Breast epithelium (tissue), 4 donors: Measurements from ENCODE around the gene CARM1. TPM values are rescaled to one million over a fixed set of nuclear protein-coding genes. Genes with fewer than 3 reads are reported as not detected.
"Not testable (repeated sequence)": the region's sequence is repeated elsewhere in the genome, so short reads cannot be mapped to it uniquely, and the experiment has no call there.

Source experiments
- DNase-seq, 2 donors: peaks; one replicate each; pipeline ENCODE4 v3.0.0-alpha.2; 2019; ENCODE audit warnings: low spot score in 2 of 2
- H3K27ac ChIP-seq, 2 donors: fragments of 200-600 bp; sonication (generic) in 1 of 2; one replicate each; pipeline ENCODE4 v1.5.1; 2016 to 2019; ENCODE audit warnings: mild to moderate bottlenecking in 1 of 2
- H3K27me3 ChIP-seq, 2 donors: fragments of 200-600 bp; sonication (generic) in 1 of 2; one replicate each; pipeline versions ENCODE4 v1.5.1 to v1.6.0; 2017 to 2019; ENCODE audit warnings: control low read depth in 1 of 2, mild to moderate bottlenecking in 1 of 2
- H3K36me3 ChIP-seq: fragments of 200-600 bp; one replicate; pipeline ENCODE4 v1.5.1; 2019
- H3K4me1 ChIP-seq, 2 donors: fragments of 200-600 bp; sonication (generic); one replicate each; pipeline ENCODE4 v1.5.1; 2016 to 2019; ENCODE audit warnings: control low read depth in 1 of 2
- H3K4me3 ChIP-seq, 3 donors: fragments of 200-600 bp; sonication (generic); 1 replicate in 2 of 3; 2 replicates in 1 of 3; pipeline ENCODE4 v1.5.1; 2016 to 2019; ENCODE audit warnings: mild to moderate bottlenecking in 3 of 3, moderate library complexity in 2 of 3
- H3K9me3 ChIP-seq, 2 donors: fragments of 200-600 bp; sonication (generic) in 1 of 2; one replicate each; pipeline ENCODE4 v1.5.1; 2016 to 2019; ENCODE audit warnings: control low read depth in 1 of 2
- POLR2A ChIP-seq: fragments of 450-650 bp; IDR thresholded peaks from one replicate; pipeline ENCODE4 v1.6.1; 2016; ENCODE audit warnings: antibody characterized with exemption, mild to moderate bottlenecking, moderate library complexity
- POLR2AphosphoS5 ChIP-seq, 3 donors: sonication (generic); formaldehyde crosslinking; IDR thresholded peaks; one replicate each; pipeline ENCODE4 v1.6.1; 2017; ENCODE audit warnings: antibody characterized with exemption in 3 of 3
- intact Hi-C: fragments of 100-400 bp; cut with DNase I; formaldehyde crosslinking; loops from one replicate; pipeline ENCODE4 v1.15.1; 2023; ENCODE audit warnings: low total_unique reads
- total RNA-seq, 3 donors: library from RNA; depleted of rRNA; stranded (reverse); fragments of >200 nt; gene quantifications; one replicate each; pipeline ENCODE4 v1.1.0, GENCODE V29; 2016
- TF ChIP-seq, protein P1 (sequence below), 3 donors: fragments of 450-650 bp; IDR thresholded peaks; one replicate each; pipeline ENCODE4 v1.5.1; 2016 to 2017; ENCODE audit warnings: antibody characterized with exemption in 3 of 3, mild to moderate bottlenecking in 3 of 3, moderate library complexity in 3 of 3

CARM1 gene
- total RNA-seq, 3 donors from 2014 or later: 11.6 to 17.3 (median 17.0) TPM

DNA sequence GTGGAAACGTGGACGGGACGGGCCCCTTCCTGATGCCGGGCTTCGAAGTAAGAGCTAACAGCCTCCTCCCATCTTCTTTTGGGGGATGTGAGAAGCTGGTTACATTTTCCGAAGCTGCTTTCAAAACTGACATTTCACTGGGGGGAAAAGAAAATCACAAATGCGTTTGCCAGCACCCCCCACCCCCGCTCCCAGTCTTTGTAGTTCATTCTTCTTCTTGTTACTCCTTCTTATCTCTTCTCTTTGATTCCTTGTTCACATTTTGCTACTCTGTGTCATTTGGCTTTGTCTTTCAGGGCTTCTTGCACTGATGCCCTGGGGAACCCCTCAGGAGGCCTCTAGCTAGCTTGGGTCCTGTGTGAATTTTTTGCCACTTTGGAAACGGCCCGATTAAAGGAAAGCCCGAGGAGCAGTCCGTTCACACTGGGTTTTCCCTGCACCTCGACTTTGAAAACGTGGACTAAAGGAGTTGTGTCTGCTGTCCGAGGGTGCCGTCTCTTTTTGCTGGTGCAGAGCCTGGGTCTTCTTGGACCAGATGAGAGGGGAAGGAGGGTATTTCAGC lies 1.3 kb downstream of the CARM1 start:
- H3K4me1 ChIP-seq: no peaks in the 10 kb centered on the region
- no peak for DNase-seq
- intact Hi-C loops: no loop called here
- H3K36me3 ChIP-seq: no peaks in the 10 kb centered on the region
- no peaks in the 10 kb centered on the region for H3K9me3 ChIP-seq
- peak overlapping the region; percentile 73 to 97 (median 92) for H3K4me3 ChIP-seq
- H3K27me3 ChIP-seq: no peaks in the 10 kb centered on the region
- peak overlapping the region; percentile 78 to 95 for H3K27ac ChIP-seq
- TF ChIP-seq, protein P1, sequence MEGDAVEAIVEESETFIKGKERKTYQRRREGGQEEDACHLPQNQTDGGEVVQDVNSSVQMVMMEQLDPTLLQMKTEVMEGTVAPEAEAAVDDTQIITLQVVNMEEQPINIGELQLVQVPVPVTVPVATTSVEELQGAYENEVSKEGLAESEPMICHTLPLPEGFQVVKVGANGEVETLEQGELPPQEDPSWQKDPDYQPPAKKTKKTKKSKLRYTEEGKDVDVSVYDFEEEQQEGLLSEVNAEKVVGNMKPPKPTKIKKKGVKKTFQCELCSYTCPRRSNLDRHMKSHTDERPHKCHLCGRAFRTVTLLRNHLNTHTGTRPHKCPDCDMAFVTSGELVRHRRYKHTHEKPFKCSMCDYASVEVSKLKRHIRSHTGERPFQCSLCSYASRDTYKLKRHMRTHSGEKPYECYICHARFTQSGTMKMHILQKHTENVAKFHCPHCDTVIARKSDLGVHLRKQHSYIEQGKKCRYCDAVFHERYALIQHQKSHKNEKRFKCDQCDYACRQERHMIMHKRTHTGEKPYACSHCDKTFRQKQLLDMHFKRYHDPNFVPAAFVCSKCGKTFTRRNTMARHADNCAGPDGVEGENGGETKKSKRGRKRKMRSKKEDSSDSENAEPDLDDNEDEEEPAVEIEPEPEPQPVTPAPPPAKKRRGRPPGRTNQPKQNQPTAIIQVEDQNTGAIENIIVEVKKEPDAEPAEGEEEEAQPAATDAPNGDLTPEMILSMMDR (IDR thresholded peaks at IDR 0.05): no peak
- no peak for TF ChIP-seq POLR2A
- TF ChIP-seq POLR2AphosphoS5 (IDR thresholded peaks at IDR 0.05): no peak

DNA sequence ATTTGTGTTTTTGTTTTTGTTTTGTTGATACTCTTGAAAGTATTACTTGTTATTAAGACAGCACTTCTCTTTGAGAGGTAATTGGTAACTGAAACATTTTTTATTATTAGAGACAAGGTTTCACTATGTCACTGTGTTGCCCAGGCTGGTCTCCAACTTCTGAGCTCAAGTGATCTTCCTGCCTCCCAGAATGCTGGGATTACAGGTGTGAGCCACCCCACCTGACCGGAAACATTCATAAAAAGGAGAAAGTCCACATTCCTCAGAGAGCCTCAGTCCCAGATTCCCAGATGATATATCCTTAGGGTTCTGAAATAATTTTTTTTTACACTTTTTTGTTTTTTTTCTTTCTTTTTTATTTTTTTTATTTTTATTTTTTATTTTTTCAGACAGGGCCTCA lies 2.7 kb downstream of the CARM1 start:
- H3K9me3 ChIP-seq: no peaks in the 10 kb centered on the region
- H3K36me3 ChIP-seq: no peaks in the 10 kb centered on the region
- H3K27ac ChIP-seq: no peak overlapping the region
- no peak overlapping the region for H3K4me3 ChIP-seq
- intact Hi-C loops: no loop called here
- no peaks in the 10 kb centered on the region for H3K27me3 ChIP-seq
- no peak for DNase-seq
- H3K4me1 ChIP-seq: no peaks in the 10 kb centered on the region
- TF ChIP-seq, protein P1 (IDR thresholded peaks at IDR 0.05): no peak
- TF ChIP-seq POLR2AphosphoS5 (IDR thresholded peaks at IDR 0.05) (no peak), POLR2A (no peak)

DNA sequence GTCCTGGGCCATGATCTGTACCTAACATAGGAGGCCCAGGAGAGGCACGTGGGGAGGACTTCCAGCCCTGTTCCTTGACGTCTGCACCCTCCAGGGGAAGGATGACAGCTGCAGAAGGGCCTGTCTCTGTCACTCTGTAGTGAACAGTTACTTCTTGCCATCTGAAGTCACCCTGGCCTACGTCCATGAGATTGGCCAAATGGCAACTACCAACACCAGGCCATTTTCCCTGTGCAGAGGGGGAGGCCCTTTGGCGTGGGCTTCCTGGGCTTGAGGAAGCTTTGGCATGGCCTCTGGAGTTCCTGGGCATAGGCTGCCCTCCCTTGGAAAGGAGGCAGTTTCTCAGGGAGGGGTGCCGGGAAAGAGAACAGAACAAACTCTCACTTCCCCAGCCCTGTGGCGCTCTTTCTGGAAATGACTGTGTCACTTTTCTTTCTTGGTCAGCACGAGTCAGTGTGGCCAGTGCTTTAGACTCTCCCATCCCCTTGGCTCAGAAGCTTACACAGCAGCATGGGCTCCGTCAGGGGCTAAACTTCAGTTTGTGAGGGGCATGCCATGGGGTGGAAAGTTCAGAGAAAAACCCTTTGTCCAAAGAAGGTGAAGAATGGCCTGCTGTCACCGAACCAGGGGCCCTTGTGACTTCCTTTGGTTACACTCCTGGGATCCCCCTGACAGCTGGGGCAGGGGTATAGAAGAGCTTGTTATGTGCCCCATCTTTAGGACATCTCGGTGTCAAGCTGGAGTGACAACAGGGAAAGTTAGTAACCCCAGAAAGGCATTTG lies 5.3 kb downstream of the CARM1 start:
- no peaks in the 10 kb centered on the region for H3K27me3 ChIP-seq
- no peak for TF ChIP-seq POLR2A
- no peak for TF ChIP-seq POLR2AphosphoS5 (IDR thresholded peaks at IDR 0.05)
- TF ChIP-seq, protein P1 (IDR thresholded peaks at IDR 0.05): no peak
- H3K36me3 ChIP-seq: no peaks in the 10 kb centered on the region
- intact Hi-C loops: no loop called here
- peak overlapping the region in 1 of 2 donors; percentile 34 for H3K27ac ChIP-seq
- H3K4me1 ChIP-seq: no peaks in the 10 kb centered on the region
- no peaks in the 10 kb centered on the region for H3K9me3 ChIP-seq
- DNase-seq: no peak
- no peak overlapping the region for H3K4me3 ChIP-seq

DNA sequence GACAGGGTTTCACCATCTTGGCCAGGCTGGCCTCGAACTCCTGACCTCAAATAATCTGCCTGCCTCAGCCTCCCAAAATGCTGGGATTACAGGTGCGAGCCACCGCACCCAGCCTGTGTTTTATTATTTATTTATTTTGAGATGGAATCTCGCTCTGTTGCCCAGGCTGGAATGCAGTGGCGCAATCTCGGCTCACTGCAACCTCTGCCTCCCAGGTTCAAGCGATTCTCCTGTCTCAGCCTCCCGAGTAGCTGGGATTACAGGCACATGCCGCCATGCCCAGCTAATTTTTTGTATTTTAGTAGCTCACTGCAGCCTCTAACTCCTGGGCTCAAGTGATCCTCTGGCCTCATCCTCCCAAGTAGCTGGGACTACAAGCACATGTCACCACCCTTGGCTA lies 6.3 kb downstream of the CARM1 start:
- intact Hi-C loops: loop anchor here (2.0 kb wide), 1 partner anchor 307 kb away; no protein-coding TSS in a partner anchor
- H3K4me3 ChIP-seq, H3K27me3 ChIP-seq, DNase-seq, H3K4me1 ChIP-seq, H3K9me3 ChIP-seq, H3K36me3 ChIP-seq, H3K27ac ChIP-seq: not testable (repeated sequence)

DNA sequence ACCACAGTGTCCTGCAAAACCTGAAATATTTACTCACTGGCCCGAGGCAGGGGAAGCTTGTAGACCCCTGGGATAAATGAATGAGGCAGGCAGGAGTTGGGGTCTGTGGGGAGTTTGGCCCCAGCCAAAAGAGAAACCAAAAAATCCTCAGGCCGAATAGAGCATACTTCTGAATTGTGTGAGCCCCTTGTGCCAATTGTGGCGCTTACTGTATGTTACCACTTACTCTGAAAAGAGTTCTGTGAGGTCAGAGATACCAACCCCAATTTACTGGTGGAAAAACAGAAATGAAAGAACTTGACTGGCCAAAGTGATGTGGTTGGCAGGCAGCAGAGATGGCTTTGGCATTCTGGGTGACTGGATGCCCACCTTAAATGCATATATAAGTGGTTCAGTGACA lies 6.9 kb downstream of the CARM1 start:
- H3K4me1 ChIP-seq: no peaks in the 10 kb centered on the region
- H3K36me3 ChIP-seq: no peaks in the 10 kb centered on the region
- no peaks in the 10 kb centered on the region for H3K27me3 ChIP-seq
- H3K9me3 ChIP-seq: no peaks in the 10 kb centered on the region
- DNase-seq: no peak
- intact Hi-C loops: loop anchor here (2.0 kb wide), 1 partner anchor 307 kb away; no protein-coding TSS in a partner anchor
- peak overlapping the region in 1 of 2 donors; percentile 5 for H3K27ac ChIP-seq
- H3K4me3 ChIP-seq: no peak overlapping the region
- TF ChIP-seq, protein P1 (IDR thresholded peaks at IDR 0.05): no peak
- TF ChIP-seq POLR2A (no peak), POLR2AphosphoS5 (IDR thresholded peaks at IDR 0.05) (no peak)
